ENCODE data around the gene DGCR6L.

GRCh38 chr22:20312396-20313191 lies 7.3 kb downstream of the DGCR6L start:
- TF ChIP-seq CTCF (IDR thresholded peaks at IDR 0.05) (no peak), POLR2AphosphoS5 (IDR thresholded peaks at IDR 0.05) (no peak), EP300 (IDR thresholded peaks at IDR 0.05) (no peak), POLR2A (IDR thresholded peaks at IDR 0.05) (no peak)

Data from upper lobe of left lung (tissue), 4 donors.